Nephron (organoid): ENCODE results near the gene GNB1.

Experiments
- H3K27ac Mint-ChIP-seq, 3 experiments: 2 replicates each; pipeline ENCODE4 v1.8.0; 2020; ENCODE audit warnings: mixed read lengths in 3 of 3, mild to moderate bottlenecking in 2 of 3, moderate library complexity in 1 of 3
- H3K27me3 Mint-ChIP-seq: 2 replicates; pipeline ENCODE4 v1.8.0; 2021; ENCODE audit warnings: low read depth, mild to moderate bottlenecking, moderate library complexity, mixed read lengths
- H3K36me3 Mint-ChIP-seq: 2 replicates; pipeline ENCODE4 v1.8.0; 2020; ENCODE audit warnings: low read depth, mixed read lengths
- H3K4me1 Mint-ChIP-seq: 2 replicates; pipeline ENCODE4 v1.8.0; 2020; ENCODE audit warnings: mixed read lengths
- H3K4me3 Mint-ChIP-seq, 3 experiments: 2 replicates each; pipeline ENCODE4 v1.8.0; 2020; ENCODE audit warnings: mild to moderate bottlenecking in 3 of 3, mixed read lengths in 3 of 3, moderate library complexity in 2 of 3
- H3K9me3 Mint-ChIP-seq: 2 replicates; pipeline ENCODE4 v1.8.0; 2020; ENCODE audit warnings: mixed read lengths
- CTCF ChIP-seq, 3 experiments: fragments of 200-600 bp; sonication (generic); IDR thresholded peaks; one replicate each; pipeline ENCODE4 v1.5.0; 2021; ENCODE audit warnings: antibody characterized with exemption in 3 of 3; ENCODE audit not compliant: unreplicated experiment in 3 of 3

The GNB1 gene

GRCh38 chr1:1779691-1780597 is 110.9 kb downstream of the GNB1 start:
- Mint-ChIP-seq H3K27me3 (no peaks in the 10 kb centered on the region), H3K9me3 (no peaks in the 10 kb centered on the region), H3K27ac (peak overlapping the region; percentile 31 to 94 (median 77)), H3K4me3 (peak overlapping the region; percentile 83 to 91 (median 91)), H3K36me3 (peaks cover 18% of the 10 kb centered on the region), H3K4me1 (peaks cover 34% of the 10 kb centered on the region)
- TF ChIP-seq CTCF (IDR thresholded peaks at IDR 0.05; ENCODE audit: unreplicated experiment in 3 of 3) = no peak

GRCh38 chr1:1779320-1779675 is 111.6 kb downstream of the GNB1 start:
- H3K36me3 Mint-ChIP-seq = peaks cover 15% of the 10 kb centered on the region
- H3K4me1 Mint-ChIP-seq = peaks cover 34% of the 10 kb centered on the region
- H3K27ac Mint-ChIP-seq = peak overlapping the region; percentile 31 to 94 (median 77)
- no peaks in the 10 kb centered on the region for H3K9me3 Mint-ChIP-seq
- TF ChIP-seq CTCF (IDR thresholded peaks at IDR 0.05; ENCODE audit: unreplicated experiment in 3 of 3) = no peak
- no peaks in the 10 kb centered on the region for H3K27me3 Mint-ChIP-seq
- H3K4me3 Mint-ChIP-seq = peak overlapping the region; percentile 83 to 91 (median 91)

- Mint-ChIP-seq H3K4me1 (peaks cover 34% of the 10 kb centered on the region), H3K9me3 (no peaks in the 10 kb centered on the region), H3K36me3 (peaks cover 15% of the 10 kb centered on the region), H3K27me3 (no peaks in the 10 kb centered on the region), H3K27ac (peak overlapping the region in 1 of 3 experiments; percentile 77), H3K4me3 (peak overlapping the region; percentile 83 to 91 (median 91))
- TF ChIP-seq CTCF (IDR thresholded peaks at IDR 0.05; ENCODE audit: unreplicated experiment in 3 of 3) = peak in 1 of 3 experiments; percentile 7
Measured at GRCh38 chr1:1778663-1779319, 112.1 kb downstream of the GNB1 start.

- H3K9me3 Mint-ChIP-seq = no peaks in the 10 kb centered on the region
- H3K27ac Mint-ChIP-seq = peak within 1 kb of the TSS; percentile 91 to 94 (median 92)
- peak within 1 kb of the TSS; percentile 88 to 96 (median 91) for H3K4me3 Mint-ChIP-seq
- peaks cover 12% of the 10 kb centered on the region for H3K36me3 Mint-ChIP-seq
- H3K4me1 Mint-ChIP-seq = peaks cover 34% of the 10 kb centered on the region
- H3K27me3 Mint-ChIP-seq = no peaks in the 10 kb centered on the region
- TF ChIP-seq CTCF (IDR thresholded peaks at IDR 0.05; ENCODE audit: unreplicated experiment in 3 of 3) = no peak
Measured at GRCh38 chr1:1777950-1778662, 112.8 kb downstream of the GNB1 start, which contains the start of gene NADK. Gene NADK, minus strand, starts transcription at chr1:1778470. Its CDS starts 13,064 bp downstream, at chr1:1765406.

- peak overlapping the region; percentile 86 to 96 (median 88) for H3K4me3 Mint-ChIP-seq
- H3K36me3 Mint-ChIP-seq = peaks cover 14% of the 10 kb centered on the region
- H3K27me3 Mint-ChIP-seq = no peaks in the 10 kb centered on the region
- peaks cover 34% of the 10 kb centered on the region for H3K4me1 Mint-ChIP-seq
- TF ChIP-seq CTCF (IDR thresholded peaks at IDR 0.05; ENCODE audit: unreplicated experiment in 3 of 3) = no peak
- H3K9me3 Mint-ChIP-seq = no peaks in the 10 kb centered on the region
- peak overlapping the region; percentile 77 to 92 (median 91) for H3K27ac Mint-ChIP-seq
Measured at GRCh38 chr1:1777583-1777899, 113.3 kb downstream of the GNB1 start.
